ENCODE data around the gene MAN2A1.

MAN2A1 gene

GRCh38 chr5:109691996-109692395, 2.3 kb downstream of the MAN2A1 start:
- Mint-ChIP-seq H3K27ac (peak overlapping the region; percentile 78), H3K36me3 (ENCODE audit: low read depth) (peaks cover 50% of the 10 kb centered on the region), H3K4me3 (peak overlapping the region; percentile 91), H3K4me1 (ENCODE audit: low read depth) (peaks cover 63% of the 10 kb centered on the region), H3K27me3 (no peaks in the 10 kb centered on the region), H3K9me3 (no peaks in the 10 kb centered on the region)
- no peak for DNase-seq

GRCh38 chr5:109692852-109693251, 3.1 kb downstream of the MAN2A1 start:
- peak overlapping the region; percentile 91 for H3K4me3 Mint-ChIP-seq
- peak overlapping the region; percentile 83 for H3K27ac Mint-ChIP-seq

GRCh38 chr5:109693535-109694400, 4.0 kb downstream of the MAN2A1 start:
- H3K4me3 Mint-ChIP-seq = peak overlapping the region; percentile 91
- peak overlapping the region; percentile 83 for H3K27ac Mint-ChIP-seq
- no peaks in the 10 kb centered on the region for H3K27me3 Mint-ChIP-seq
- H3K4me1 Mint-ChIP-seq (ENCODE audit: low read depth) = peaks cover 74% of the 10 kb centered on the region
- H3K9me3 Mint-ChIP-seq = no peaks in the 10 kb centered on the region
- no peak for DNase-seq
- H3K36me3 Mint-ChIP-seq (ENCODE audit: low read depth) = peaks cover 67% of the 10 kb centered on the region

More at GRCh38 chr5:109692852-109693251, 3.1 kb downstream of the MAN2A1 start:
- peaks cover 72% of the 10 kb centered on the region for H3K4me1 Mint-ChIP-seq (ENCODE audit: low read depth)
- H3K27me3 Mint-ChIP-seq = no peaks in the 10 kb centered on the region
- H3K9me3 Mint-ChIP-seq = no peaks in the 10 kb centered on the region
- DNase-seq = no peak
- H3K36me3 Mint-ChIP-seq (ENCODE audit: low read depth) = peaks cover 58% of the 10 kb centered on the region

- peak overlapping the region; percentile 91 for H3K4me3 Mint-ChIP-seq
Measured at GRCh38 chr5:109694451-109694891, 4.7 kb downstream of the MAN2A1 start.

GRCh38 chr5:109695005-109695926, 5.5 kb downstream of the MAN2A1 start:
- Mint-ChIP-seq H3K27me3 (no peaks in the 10 kb centered on the region), H3K36me3 (ENCODE audit: low read depth) (peaks cover 79% of the 10 kb centered on the region), H3K27ac (peak overlapping the region; percentile 83), H3K9me3 (no peaks in the 10 kb centered on the region), H3K4me1 (ENCODE audit: low read depth) (peaks cover 84% of the 10 kb centered on the region), H3K4me3 (peak overlapping the region; percentile 91)
- no peak for DNase-seq

More at GRCh38 chr5:109694451-109694891, 4.7 kb downstream of the MAN2A1 start:
- peak overlapping the region; percentile 83 for H3K27ac Mint-ChIP-seq
- peaks cover 77% of the 10 kb centered on the region for H3K4me1 Mint-ChIP-seq (ENCODE audit: low read depth)
- H3K9me3 Mint-ChIP-seq = no peaks in the 10 kb centered on the region
- peaks cover 72% of the 10 kb centered on the region for H3K36me3 Mint-ChIP-seq (ENCODE audit: low read depth)
- no peaks in the 10 kb centered on the region for H3K27me3 Mint-ChIP-seq
- no peak for DNase-seq

GRCh38 chr5:109697339-109697738, 7.6 kb downstream of the MAN2A1 start:
- peaks cover 95% of the 10 kb centered on the region for H3K4me1 Mint-ChIP-seq (ENCODE audit: low read depth)
- H3K36me3 Mint-ChIP-seq (ENCODE audit: low read depth) = peaks cover 79% of the 10 kb centered on the region
- H3K9me3 Mint-ChIP-seq = no peaks in the 10 kb centered on the region
- DNase-seq = no peak
- no peak overlapping the region for H3K27ac Mint-ChIP-seq
- no peaks in the 10 kb centered on the region for H3K27me3 Mint-ChIP-seq
- no peak overlapping the region for H3K4me3 Mint-ChIP-seq

- Mint-ChIP-seq H3K9me3 (no peaks in the 10 kb centered on the region), H3K4me1 (ENCODE audit: low read depth) (peaks cover 89% of the 10 kb centered on the region), H3K27me3 (no peaks in the 10 kb centered on the region), H3K36me3 (ENCODE audit: low read depth) (peaks cover 55% of the 10 kb centered on the region), H3K4me3 (no peak overlapping the region), H3K27ac (peak overlapping the region; percentile 19)
- no peak for DNase-seq
Measured at GRCh38 chr5:109700516-109701153, 10.9 kb downstream of the MAN2A1 start.

- Mint-ChIP-seq H3K9me3 (no peaks in the 10 kb centered on the region), H3K4me1 (ENCODE audit: low read depth) (peaks cover 91% of the 10 kb centered on the region), H3K36me3 (ENCODE audit: low read depth) (peaks cover 57% of the 10 kb centered on the region), H3K27ac (no peak overlapping the region), H3K4me3 (no peak overlapping the region), H3K27me3 (no peaks in the 10 kb centered on the region)
- no peak for DNase-seq
Measured at GRCh38 chr5:109701252-109701651, 11.5 kb downstream of the MAN2A1 start.

- peaks cover 90% of the 10 kb centered on the region for H3K4me1 Mint-ChIP-seq (ENCODE audit: low read depth)
- DNase-seq = no peak
- H3K27ac Mint-ChIP-seq = no peak overlapping the region
- no peaks in the 10 kb centered on the region for H3K9me3 Mint-ChIP-seq
- H3K4me3 Mint-ChIP-seq = no peak overlapping the region
- H3K27me3 Mint-ChIP-seq = no peaks in the 10 kb centered on the region
- H3K36me3 Mint-ChIP-seq (ENCODE audit: low read depth) = peaks cover 56% of the 10 kb centered on the region
Measured at GRCh38 chr5:109701792-109702191, 12.1 kb downstream of the MAN2A1 start.

GRCh38 chr5:109703166-109703565, 13.4 kb downstream of the MAN2A1 start:
- no peak for DNase-seq
- H3K27ac Mint-ChIP-seq = no peak overlapping the region
- peaks cover 52% of the 10 kb centered on the region for H3K36me3 Mint-ChIP-seq (ENCODE audit: low read depth)
- H3K27me3 Mint-ChIP-seq = no peaks in the 10 kb centered on the region
- H3K4me1 Mint-ChIP-seq (ENCODE audit: low read depth) = peaks cover 90% of the 10 kb centered on the region
- H3K9me3 Mint-ChIP-seq = no peaks in the 10 kb centered on the region
- no peak overlapping the region for H3K4me3 Mint-ChIP-seq

- Mint-ChIP-seq H3K36me3 (ENCODE audit: low read depth) (peaks cover 46% of the 10 kb centered on the region), H3K4me1 (ENCODE audit: low read depth) (peaks cover 89% of the 10 kb centered on the region), H3K27ac (no peak overlapping the region), H3K27me3 (no peaks in the 10 kb centered on the region), H3K4me3 (no peak overlapping the region), H3K9me3 (no peaks in the 10 kb centered on the region)
- DNase-seq = no peak
Measured at GRCh38 chr5:109703829-109704228, 14.1 kb downstream of the MAN2A1 start.

GRCh38 chr5:109704282-109704952, 14.7 kb downstream of the MAN2A1 start:
- no peak overlapping the region for H3K4me3 Mint-ChIP-seq
- H3K27ac Mint-ChIP-seq = no peak overlapping the region
- H3K4me1 Mint-ChIP-seq (ENCODE audit: low read depth) = peaks cover 91% of the 10 kb centered on the region
- DNase-seq = no peak
- no peaks in the 10 kb centered on the region for H3K27me3 Mint-ChIP-seq
- H3K36me3 Mint-ChIP-seq (ENCODE audit: low read depth) = peaks cover 45% of the 10 kb centered on the region
- H3K9me3 Mint-ChIP-seq = peaks cover 2% of the 10 kb centered on the region

- H3K36me3 Mint-ChIP-seq (ENCODE audit: low read depth) = peaks cover 36% of the 10 kb centered on the region
- peaks cover 88% of the 10 kb centered on the region for H3K4me1 Mint-ChIP-seq (ENCODE audit: low read depth)
- H3K27ac Mint-ChIP-seq = no peak overlapping the region
- DNase-seq = no peak
- no peaks in the 10 kb centered on the region for H3K27me3 Mint-ChIP-seq
- H3K4me3 Mint-ChIP-seq = no peak overlapping the region
- H3K9me3 Mint-ChIP-seq = peaks cover 2% of the 10 kb centered on the region
Measured at GRCh38 chr5:109705596-109705995, 15.9 kb downstream of the MAN2A1 start.

- no peak for DNase-seq
- no peak overlapping the region for H3K4me3 Mint-ChIP-seq
- peaks cover 2% of the 10 kb centered on the region for H3K9me3 Mint-ChIP-seq
- no peak overlapping the region for H3K27ac Mint-ChIP-seq
- H3K27me3 Mint-ChIP-seq = no peaks in the 10 kb centered on the region
- H3K36me3 Mint-ChIP-seq (ENCODE audit: low read depth) = peaks cover 36% of the 10 kb centered on the region
- H3K4me1 Mint-ChIP-seq (ENCODE audit: low read depth) = peaks cover 87% of the 10 kb centered on the region
Measured at GRCh38 chr5:109706095-109706494, 16.4 kb downstream of the MAN2A1 start.
